ENCODE results near the gene CELA2A.
"Not testable (repeated sequence)": the region's sequence is repeated elsewhere in the genome, so short reads cannot be mapped to it uniquely, and the experiment has no call there.

Gene CELA2A

GRCh38 chr1:15465674-15466073 is 9.1 kb downstream of the CELA2A start:
- H3K27me3 ChIP-seq (ENCODE audit: insufficient read depth, low read depth, severe bottlenecking), result no peaks in the 10 kb centered on the region
- DNase-seq, result no peak
- no peaks in the 10 kb centered on the region for H3K9me3 ChIP-seq (ENCODE audit: severe bottlenecking)
- no peak overlapping the region for H3K27ac ChIP-seq
- no peak overlapping the region for H3K4me3 ChIP-seq (ENCODE audit: low read depth, low read length)
- no peaks in the 10 kb centered on the region for H3K36me3 ChIP-seq
- no peak for TF ChIP-seq CTCF (IDR thresholded peaks at IDR 0.05; ENCODE audit: low read depth, low read length)

GRCh38 chr1:15466955-15467625 is 10.6 kb downstream of the CELA2A start:
- not testable (repeated sequence) for H3K4me3 ChIP-seq (ENCODE audit: low read depth, low read length); H3K9me3 ChIP-seq (ENCODE audit: severe bottlenecking); H3K27ac ChIP-seq; H3K27me3 ChIP-seq (ENCODE audit: insufficient read depth, low read depth, severe bottlenecking); DNase-seq; H3K36me3 ChIP-seq

DNA sequence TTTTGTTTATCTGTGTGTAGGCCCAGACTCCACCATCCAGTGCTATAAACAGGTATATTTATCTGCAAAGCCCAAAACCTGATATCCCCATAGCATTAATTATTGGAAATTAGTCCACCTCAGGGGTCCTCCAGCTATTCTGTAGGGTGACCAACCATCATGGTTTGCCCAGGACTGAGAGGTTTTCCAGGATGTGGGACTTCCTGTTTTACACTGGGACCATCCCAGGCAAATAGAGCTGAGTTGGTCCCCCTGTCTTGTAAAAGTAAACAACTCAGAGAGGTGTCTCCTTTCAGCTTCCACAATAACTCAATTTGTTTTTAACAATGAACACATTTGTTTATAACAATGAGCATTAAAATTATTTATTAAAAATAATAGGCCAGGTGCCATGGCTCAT is 11.6 kb downstream of the CELA2A start:
- H3K9me3 ChIP-seq (ENCODE audit: severe bottlenecking), result no peaks in the 10 kb centered on the region
- H3K27ac ChIP-seq, result no peak overlapping the region
- no peak overlapping the region for H3K4me3 ChIP-seq (ENCODE audit: low read depth, low read length)
- H3K27me3 ChIP-seq (ENCODE audit: insufficient read depth, low read depth, severe bottlenecking), result no peaks in the 10 kb centered on the region
- no peaks in the 10 kb centered on the region for H3K36me3 ChIP-seq
- no peak for DNase-seq
- TF ChIP-seq CTCF (IDR thresholded peaks at IDR 0.05; ENCODE audit: low read depth, low read length), result no peak

- Histone ChIP-seq H3K4me3 (ENCODE audit: low read depth, low read length) (no peak overlapping the region), H3K27ac (no peak overlapping the region), H3K27me3 (ENCODE audit: insufficient read depth, low read depth, severe bottlenecking) (no peaks in the 10 kb centered on the region), H3K9me3 (ENCODE audit: severe bottlenecking) (no peaks in the 10 kb centered on the region), H3K36me3 (no peaks in the 10 kb centered on the region)
- no peak for TF ChIP-seq CTCF (IDR thresholded peaks at IDR 0.05; ENCODE audit: low read depth, low read length)
- no peak for DNase-seq
These were observed 12.8 kb downstream of the CELA2A start for GRCh38 chr1:15469361-15469760.

DNA sequence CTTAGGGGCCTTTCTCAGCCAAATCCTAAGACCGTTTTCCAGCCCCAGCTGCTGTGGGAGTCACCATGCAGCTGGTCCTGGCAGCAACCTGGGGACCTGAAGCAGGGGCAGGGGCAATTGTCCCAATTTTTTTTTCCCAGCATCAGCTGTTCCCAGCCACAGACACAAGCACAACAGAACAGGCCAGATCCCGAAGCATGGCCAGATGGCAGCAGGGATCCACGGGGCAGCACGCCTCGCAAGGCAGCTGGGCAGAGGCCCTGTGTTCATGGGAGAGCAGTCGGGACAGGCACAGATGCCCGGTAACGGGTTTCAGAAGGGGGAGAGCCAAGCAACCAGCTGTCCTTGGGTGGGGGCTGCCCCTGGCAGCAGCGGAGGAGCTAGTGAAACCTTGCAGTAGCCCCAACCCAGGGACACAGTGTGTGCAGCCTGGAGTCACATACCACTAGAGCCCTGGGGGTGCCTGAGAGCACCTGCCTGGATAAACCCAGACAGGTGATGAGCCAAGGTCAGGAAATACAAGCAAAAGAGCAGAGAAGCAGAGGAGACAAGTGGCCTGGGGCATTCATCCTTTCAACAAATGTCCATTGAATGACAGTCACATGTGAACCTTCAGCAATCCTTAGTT is 13.4 kb downstream of the CELA2A start:
- peak; percentile 22 for DNase-seq
- not testable (repeated sequence) for H3K27me3 ChIP-seq (ENCODE audit: insufficient read depth, low read depth, severe bottlenecking); H3K9me3 ChIP-seq (ENCODE audit: severe bottlenecking); H3K27ac ChIP-seq; H3K4me3 ChIP-seq (ENCODE audit: low read depth, low read length); H3K36me3 ChIP-seq

GRCh38 chr1:15471067-15471466 is 14.5 kb downstream of the CELA2A start:
- H3K9me3 ChIP-seq (ENCODE audit: severe bottlenecking); H3K27ac ChIP-seq; H3K27me3 ChIP-seq (ENCODE audit: insufficient read depth, low read depth, severe bottlenecking); H3K4me3 ChIP-seq (ENCODE audit: low read depth, low read length); H3K36me3 ChIP-seq; DNase-seq: not testable (repeated sequence)

DNA sequence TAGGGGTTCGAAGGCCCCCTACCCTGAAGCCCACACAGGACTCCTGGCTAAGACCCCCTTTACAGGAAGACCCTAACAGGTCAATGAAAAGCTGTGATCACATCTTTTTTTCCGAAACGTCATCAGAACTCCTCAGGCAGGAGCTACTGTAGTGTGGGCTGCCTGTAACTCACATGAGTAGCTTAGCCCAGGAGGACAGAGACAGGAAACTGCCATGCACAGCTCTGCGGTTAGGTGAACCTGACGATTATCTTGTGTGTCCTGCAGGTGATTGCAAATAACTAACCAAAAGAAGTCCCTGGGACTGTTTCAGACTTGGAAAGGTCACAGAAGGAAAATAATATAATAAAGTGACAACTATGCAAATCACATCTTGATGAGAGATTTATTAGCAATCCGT is 15.2 kb downstream of the CELA2A start:
- not testable (repeated sequence) for H3K27me3 ChIP-seq (ENCODE audit: insufficient read depth, low read depth, severe bottlenecking); H3K36me3 ChIP-seq; DNase-seq; H3K4me3 ChIP-seq (ENCODE audit: low read depth, low read length); H3K9me3 ChIP-seq (ENCODE audit: severe bottlenecking); H3K27ac ChIP-seq

DNA sequence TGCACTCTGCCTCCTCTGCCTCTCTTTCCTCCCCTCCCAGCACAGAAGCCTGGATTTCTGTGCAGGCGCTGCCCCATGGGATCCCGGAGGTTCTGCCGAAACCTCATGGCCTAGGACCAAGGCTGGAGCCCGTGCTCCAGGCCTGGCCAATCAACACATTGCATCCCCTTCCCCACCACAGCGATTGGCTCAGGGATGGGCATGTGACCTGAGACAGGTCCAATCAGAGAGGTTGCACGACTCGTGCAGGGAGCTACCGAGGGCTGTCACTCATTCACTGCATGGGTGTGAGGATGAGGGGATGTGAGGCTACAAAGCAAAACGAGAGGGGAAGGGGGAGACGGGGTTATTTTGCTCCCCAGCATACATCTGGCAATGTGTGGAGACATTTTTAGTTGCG is 16.1 kb downstream of the CELA2A start:
- H3K36me3 ChIP-seq, result no peaks in the 10 kb centered on the region
- H3K9me3 ChIP-seq (ENCODE audit: severe bottlenecking), result no peaks in the 10 kb centered on the region
- no peak overlapping the region for H3K4me3 ChIP-seq (ENCODE audit: low read depth, low read length)
- no peak for TF ChIP-seq CTCF (IDR thresholded peaks at IDR 0.05; ENCODE audit: low read depth, low read length)
- no peak for DNase-seq
- no peaks in the 10 kb centered on the region for H3K27me3 ChIP-seq (ENCODE audit: insufficient read depth, low read depth, severe bottlenecking)
- H3K27ac ChIP-seq, result no peak overlapping the region

Measured in WERI-Rb-1 (cell line).